CD4-positive, alpha-beta T cell treated with Interleukin-21 for 1 hour (primary cell): ENCODE measurements around the gene HBS1L.

ENCODE experiments used
- DNase-seq: peaks from one replicate; pipeline ENCODE4 v3.0.0-alpha.2; 2020

The HBS1L gene

DNA sequence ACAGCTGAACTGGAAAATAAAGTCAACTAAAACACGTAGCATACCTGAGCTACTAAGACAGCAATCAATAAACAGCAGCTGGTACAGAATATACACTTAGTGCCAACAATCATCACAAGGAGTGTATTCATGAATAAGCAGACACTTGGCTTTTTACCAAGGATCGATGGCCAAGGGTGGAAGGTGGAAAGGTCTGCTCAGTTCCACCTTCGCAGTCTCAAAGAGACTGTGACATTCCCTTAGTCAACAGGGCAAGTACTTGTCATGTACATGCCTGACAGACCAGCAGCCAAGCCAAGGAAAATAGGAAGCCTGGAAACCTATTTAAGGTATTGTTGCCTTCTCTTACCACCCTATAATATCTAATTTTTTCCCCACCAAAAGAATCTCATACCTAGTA, 21.4 kb downstream of the HBS1L start:
- no peak for DNase-seq

DNA sequence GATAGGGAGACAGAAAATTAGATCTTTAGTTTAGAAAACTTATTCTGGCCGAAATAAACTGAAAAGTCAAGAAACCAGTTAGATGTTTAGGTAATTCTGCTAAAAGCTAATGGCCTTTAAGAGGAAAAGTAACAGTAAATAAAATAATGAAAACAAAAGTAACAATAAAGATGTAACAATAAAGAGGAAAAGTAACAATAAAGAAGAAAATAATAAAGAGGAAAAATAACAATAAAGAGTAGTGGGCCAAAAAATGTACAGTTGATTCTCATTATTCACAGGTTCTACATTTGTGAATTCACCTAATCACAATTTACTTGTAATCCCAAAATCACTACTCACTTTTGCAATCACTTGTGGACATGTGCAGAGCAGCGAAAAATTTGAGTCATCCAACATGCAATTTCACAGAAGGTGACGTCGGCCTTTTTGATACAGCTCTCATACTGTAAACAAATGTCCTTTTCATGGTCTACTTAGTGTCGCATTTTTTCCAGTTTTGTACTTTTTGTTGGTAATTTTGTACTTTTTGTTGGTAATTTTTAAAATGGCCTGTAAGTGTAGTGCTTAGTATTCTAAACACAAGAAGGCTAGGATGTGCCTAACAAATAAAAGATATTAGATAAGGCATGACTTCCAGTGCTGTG, 24.0 kb downstream of the HBS1L start:
- DNase-seq, result no peak

DNA sequence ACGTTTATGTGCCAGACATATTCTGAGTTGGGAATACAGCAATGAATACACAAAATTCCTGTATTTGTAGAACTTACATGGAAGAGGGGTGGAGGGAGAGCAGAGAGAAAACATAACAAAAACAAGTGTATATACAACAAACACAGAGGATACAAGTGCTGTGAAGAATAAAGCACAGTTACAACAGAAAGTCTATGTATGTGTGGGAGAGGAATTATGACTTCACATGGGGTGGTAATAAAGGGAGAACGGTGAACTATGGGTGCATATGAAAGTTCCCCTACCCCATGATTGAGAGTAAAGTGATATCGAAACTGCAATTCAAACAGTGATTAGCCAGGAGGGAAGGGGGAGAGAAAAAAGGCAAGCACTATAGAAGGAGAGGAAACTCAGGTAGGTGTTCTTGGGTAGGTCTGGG, 24.6 kb downstream of the HBS1L start:
- peak; percentile 47 for DNase-seq

DNA sequence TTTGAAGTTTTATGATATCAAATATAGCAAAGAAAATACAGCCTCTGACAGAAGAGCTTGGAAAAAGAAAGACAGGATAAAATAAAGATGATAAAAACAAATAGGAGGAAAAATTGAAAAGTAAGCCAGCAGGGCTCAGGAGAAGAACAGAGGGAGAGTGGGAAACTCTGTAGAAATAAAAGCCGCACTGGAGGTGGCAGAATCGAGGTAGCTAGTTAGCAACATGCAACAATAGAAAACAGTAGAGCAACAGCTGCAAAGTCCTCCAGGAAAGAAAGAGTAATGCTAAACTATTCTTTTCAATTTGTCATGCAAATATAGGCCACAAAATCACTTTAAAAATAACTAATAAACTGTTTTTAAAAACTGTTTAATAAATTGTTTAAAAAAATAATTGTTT, 28.8 kb downstream of the HBS1L start:
- DNase-seq, result no peak

DNA sequence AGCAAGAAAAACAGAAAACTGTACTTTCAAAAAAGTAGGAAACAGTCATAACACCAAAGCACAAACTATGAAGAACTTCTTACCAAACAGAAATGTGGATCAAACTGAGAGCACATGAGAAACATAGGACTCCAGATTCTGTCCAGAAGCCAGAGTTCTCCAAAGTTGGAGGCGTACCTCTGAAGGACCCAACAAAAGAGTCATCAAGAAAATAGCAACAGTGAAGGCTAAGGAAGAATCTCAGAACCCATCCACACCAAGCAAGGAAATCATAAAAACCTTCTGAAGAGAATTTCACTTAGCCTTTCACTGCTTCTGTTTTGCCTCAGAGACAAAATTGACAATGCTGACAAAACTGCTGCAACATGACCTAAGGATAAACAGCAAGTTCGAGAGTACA, 29.4 kb downstream of the HBS1L start:
- no peak for DNase-seq

DNA sequence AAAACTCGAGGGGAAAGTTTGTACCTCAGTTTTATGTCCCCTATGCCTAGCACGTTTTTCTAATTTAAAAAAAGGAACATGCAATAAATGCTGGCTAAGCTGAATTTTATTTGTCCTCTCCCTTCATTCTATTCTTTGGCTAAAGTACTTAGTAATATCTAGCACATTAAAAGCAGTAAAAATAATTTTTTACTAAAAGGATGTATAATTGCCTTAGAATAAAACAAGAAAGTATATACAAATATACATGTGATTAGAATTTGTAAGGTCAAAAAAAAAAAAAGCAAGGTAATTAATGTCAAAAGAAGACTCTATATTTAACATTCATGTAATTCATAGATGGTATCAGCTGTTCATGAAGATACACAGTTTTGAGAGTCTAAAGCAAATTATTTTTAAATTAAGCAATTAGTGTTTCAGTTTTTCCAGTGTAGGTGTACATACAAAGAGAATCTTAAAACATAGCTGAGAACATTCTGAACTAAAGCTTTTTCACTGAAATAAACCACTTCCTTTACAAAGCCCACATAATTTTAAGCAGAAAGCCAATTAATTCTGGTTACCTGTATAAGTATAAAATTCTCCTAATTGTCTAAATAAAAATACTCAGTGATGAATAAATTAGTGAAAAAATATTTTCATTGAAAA, 32.4 kb downstream of the HBS1L start:
- peak; percentile 10 for DNase-seq

DNA sequence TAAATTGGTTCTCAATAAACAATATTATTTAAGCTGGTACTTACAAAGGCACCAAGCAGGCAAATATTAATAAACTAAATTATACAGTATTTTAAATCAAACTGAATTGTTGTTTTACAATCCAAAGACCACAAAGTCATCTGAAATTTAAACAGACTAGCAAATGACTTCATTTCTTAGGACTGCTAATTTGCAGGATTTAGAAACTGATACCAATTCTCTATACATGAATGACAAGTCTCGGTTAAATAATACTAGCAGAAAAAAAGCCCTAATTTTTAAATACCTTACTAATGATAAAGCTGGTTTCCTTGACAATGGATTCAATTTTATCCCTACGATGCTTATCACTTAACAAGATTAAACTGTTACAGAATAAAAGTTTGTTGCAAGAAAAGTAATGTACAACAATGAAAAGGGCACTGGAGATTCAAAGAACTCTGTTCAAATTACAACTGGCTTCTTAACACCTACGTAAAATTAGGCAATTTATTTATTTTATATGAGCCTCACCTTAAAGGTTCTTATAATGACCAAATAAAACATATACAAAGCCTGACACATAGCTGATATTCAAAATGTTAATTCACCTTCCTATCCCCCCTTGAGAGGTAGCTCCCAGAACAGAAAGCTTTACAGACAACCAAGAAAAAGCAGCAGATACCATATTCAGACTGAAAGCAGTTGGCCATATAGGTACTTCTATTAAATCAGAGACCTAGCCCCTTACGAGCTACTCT, 33.1 kb downstream of the HBS1L start:
- DNase-seq, result no peak

DNA sequence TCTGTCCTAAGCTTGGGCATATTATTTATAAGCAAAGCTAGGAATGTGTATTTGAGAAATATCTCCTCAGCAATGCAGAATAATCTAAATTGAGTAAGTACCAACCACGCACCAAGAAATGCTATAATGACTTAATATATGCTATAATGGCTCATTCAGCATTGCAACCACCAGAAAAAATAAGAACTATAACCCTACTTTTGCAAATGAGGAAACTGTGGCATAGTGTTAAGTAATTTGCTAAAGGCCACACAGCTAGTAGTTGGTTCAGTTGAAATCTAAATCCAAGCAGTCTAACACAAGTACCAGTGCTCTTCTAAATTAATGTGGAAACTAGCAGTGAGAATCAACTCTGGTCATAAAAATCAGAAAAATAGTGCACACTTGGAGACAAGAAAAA, 35.7 kb downstream of the HBS1L start:
- DNase-seq, result no peak

DNA sequence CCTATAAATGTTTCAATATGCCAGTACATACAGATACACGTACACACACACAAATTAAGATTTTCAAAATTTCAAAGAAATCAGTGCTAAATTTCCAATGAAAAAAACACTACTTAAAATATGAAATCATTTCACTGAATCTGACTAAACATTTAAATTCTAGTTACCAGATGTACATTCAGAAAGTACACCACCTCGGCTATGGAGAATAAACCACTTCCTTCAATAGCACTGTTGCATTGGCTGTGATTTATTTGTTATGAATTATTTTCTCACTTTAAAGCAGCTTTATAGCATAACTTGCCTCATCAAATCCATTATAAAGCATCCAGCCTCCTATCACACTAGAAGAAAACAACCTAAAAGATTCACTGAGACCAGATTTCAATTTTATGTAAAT, 36.6 kb downstream of the HBS1L start:
- DNase-seq, result no peak

DNA sequence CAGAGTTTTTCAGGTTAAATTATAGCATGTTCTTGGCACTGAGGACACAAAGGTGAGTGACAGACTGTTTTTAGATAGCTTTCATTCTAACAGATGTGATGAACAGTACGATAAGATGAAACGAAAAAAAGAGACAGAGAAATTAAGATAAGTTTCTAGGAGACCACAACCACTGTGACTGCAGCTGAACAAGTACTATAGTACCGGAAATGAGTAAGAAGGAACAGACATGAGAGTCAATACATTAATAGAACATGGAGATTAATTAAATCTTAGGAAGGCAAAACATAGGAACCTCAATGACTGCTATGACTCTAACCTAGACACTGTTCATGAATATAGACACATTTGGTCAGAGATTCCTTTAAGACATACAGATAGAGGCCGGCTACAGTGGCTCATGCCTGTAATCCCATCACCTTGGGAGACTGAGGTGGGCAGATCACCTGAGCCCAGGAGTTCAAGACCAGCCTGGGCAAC, 40.2 kb downstream of the HBS1L start:
- DNase-seq, result peak; percentile 48

DNA sequence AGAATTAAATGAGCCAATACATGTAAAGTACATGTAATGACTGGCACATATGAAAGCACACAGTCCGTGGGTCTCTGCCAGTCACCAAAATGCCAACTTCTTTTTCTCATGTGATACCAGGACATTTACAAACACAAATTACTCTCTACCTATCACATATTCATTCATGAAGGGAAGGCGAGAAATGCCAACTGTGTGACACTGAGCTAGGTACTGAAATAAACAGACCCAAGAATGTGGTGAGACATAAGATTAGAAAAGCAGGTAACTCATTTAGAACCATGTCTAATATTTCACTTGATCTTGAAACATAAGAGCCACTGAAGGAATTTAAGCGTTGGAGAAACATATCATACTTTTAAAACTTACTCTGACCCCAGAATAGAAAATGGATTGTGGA, 41.4 kb downstream of the HBS1L start:
- DNase-seq, result no peak

DNA sequence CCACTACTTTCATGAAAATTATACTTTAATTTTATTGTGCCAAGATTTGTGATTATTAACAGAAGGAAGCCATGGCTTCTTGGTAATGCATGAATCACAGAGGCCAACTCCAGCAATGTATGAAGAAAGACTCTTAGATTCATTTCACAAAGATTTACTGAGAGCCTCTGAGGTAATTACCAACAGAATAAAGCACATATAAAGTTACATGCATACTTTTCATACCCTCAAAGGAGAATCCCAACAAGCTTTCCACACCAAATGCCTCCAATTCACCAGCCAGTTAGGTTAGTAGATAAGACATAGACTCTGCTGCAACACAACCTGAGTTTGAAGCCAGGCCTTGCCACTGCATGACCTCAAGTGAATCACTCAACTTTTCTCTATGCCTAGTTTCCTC, 41.9 kb downstream of the HBS1L start:
- no peak for DNase-seq

DNA sequence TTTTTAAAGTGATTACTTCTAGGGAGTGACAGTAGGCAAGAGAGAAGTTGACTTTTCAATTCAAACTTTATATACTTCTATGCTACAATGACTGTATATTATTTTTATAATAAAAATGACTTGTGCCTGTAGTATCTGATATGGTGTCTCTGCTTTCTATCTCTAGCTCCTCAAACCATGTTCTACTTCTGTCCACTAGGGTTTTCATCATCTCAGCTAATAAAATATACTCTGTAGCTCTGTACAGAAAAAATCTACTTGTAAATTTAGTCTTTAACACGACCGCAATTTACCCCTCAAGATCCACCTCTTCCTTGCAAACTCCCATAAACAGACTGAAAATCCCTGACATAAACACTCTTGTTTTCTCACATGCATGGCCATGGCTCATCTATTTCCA, 42.3 kb downstream of the HBS1L start:
- no peak for DNase-seq

DNA sequence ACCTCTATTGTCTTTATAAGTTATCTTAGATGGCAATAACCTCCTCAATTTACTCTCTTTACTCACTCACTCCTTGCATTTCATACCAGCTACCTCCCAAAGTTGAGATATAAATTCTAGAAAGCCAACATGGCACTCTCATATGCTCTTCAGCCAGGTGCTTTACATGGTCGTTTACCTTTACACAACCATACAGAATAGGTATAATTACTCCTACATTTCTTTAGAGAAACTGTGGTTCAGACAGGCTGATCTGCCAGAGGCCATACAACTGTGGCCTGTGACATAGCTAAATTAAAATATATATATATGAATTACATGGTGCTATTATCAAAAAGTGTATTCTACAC, 45.7 kb downstream of the HBS1L start:
- DNase-seq, result no peak

DNA sequence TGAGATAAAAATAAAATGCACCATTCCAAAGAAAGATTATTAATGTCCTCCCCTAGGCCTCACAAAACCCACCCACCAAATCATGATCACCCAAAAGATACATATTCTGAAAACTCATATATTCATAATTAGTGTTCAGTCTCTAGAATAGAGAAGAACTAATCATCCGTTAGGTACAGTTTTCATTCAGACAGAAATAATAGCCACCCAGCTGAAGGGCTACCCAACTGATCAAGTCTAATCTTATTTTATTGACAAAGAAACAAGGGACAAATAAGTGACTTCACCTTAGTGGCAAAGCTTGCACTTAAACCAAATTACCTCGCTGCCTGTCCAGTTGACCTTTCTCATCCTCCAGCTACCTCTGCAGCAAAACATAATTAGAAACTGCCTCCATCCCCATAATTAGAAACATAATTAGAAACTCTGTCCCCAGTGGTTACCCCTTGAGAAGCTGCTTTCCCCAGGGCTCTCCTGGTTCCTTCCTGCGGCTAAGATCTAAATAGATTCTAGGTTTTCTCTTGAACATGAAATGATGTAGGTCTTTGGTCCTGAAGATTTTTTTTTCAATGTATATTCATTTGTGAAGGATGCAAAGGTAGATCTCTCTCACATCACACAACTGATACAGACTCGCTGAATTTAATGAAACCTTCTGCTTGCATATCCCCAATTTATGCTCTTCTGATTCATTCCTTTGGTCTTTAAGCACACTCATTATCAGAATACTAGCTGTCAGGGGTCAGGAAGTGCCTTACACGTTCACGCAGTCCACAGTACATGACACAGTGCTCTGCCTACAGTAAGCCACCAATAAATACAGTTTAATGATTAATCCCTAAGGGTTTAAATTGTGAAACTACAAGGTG, 46.3 kb downstream of the HBS1L start:
- no peak for DNase-seq

DNA sequence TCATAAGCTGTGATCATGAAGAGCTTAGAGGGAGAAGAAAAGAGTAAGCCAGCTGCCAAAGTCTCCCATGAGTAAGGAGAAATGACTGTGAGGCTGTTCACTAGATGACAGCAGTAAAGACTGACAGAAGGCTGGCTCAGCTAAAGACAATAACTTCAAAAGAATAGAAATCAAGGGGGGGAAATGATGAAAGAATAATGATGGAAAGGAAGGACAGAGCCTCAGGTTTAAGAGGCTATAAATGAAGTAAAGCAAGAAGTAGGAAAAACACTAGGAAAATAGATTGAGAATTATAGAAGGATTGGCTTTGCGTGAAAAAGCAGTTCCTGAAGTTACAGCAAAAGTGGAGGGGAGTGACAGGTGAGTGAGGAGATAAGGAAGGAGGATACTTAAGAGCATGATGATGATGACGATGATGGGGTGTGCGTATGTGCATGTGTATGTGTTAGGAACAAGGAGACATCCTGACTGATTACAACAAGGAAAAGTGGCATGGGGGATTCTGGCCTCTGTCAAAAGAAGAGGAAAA, 48.2 kb downstream of the HBS1L start:
- no peak for DNase-seq

DNA sequence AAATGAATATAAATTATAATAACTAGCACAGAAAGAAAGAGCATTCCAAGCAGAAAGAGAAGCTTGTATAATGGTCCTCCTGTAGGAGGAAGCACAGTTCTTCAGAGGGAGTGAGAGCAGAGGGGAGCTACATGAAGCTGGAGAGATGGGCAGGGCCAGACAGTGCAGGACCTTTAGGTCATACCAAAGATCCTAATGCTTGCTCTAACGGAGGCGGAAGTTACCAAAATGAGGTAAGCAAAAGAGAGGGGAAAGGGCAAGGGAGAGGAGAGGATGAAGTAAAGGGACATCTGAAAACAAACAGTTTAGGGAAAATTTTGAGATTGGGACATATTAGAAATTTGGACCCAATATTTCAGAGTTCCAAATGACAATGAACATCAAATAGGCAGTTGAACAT, 50.2 kb downstream of the HBS1L start:
- DNase-seq, result no peak

DNA sequence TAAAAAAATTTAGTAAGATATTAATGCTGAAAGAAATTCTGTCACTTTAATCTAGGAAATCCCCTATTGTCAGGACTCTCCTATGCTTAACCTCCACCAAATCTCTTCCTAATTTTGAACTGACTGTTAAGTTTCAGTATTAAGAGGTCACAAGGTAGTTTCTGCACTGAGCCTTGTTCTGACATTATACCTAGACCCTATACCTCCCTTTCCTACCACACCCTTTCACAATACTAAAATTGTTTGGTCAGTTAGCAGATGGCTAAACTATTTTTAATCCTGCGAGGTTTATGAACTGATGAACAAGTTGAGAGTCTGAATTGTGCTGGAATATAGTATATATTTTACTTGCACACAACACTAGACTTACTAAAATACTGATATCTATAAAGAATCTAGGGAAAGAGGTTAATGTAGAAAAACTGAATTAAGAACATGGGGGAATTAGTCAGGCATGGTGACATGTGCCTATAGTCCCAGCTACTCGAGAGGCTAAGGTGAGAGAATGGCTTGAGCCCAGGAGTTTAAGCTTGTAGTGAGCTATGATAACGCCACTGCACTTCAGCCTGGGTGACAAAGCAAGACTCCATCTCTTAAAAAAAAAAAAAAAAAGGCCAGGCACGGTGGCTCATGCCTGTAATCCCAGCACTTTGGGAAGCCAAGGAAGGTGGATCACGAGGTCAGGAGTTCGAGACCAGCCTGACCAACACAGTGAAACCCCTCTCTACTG, 51.5 kb downstream of the HBS1L start:
- no peak for DNase-seq

DNA sequence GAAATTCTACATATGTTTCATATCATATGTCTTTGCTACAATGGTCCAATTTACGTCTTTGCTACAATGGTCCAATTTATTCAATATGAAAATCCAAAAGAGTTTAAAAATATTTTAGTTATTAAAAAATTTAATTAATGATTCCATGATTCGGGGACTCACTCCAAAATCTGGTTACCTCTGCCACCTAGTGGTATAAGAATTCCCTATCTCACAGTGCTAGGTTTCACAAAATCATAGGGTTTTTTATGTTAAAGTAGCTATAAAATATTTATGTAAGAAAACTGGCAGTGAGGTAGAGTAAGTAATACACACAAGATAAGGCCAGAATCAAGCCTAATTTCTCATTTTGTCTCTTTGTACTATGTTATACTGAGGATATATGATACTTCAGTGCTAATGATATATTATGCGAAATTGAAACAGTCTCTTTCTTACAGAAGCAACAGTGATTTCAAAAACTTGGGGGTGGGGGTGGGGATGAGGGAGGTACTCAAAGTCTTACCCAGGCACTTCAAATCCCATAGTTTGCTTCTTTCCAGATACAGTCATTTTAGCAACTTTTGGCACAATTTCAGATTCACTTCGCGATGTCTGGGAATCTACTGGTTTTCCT, 52.3 kb downstream of the HBS1L start:
- peak; percentile 42 for DNase-seq

DNA sequence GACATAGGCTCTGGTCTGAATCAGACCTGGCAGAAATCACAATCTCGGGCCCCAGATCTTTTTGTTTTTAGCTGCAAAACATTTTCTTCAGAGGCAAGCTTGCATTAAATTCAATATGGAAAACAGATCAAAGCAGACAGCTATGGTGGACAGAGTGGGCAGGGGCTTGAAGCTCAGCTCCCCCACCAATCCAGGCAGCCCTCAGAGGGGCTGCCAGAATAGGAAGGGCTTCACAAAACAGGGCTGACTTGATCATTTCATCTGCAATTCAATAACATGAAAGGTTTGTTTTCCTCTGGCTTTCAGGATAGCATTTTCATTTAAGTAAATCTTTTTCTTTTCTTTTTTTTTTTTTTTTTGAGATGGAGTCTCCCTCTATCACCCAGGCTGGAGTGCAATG, 55.5 kb downstream of the HBS1L start:
- DNase-seq, result no peak

DNA sequence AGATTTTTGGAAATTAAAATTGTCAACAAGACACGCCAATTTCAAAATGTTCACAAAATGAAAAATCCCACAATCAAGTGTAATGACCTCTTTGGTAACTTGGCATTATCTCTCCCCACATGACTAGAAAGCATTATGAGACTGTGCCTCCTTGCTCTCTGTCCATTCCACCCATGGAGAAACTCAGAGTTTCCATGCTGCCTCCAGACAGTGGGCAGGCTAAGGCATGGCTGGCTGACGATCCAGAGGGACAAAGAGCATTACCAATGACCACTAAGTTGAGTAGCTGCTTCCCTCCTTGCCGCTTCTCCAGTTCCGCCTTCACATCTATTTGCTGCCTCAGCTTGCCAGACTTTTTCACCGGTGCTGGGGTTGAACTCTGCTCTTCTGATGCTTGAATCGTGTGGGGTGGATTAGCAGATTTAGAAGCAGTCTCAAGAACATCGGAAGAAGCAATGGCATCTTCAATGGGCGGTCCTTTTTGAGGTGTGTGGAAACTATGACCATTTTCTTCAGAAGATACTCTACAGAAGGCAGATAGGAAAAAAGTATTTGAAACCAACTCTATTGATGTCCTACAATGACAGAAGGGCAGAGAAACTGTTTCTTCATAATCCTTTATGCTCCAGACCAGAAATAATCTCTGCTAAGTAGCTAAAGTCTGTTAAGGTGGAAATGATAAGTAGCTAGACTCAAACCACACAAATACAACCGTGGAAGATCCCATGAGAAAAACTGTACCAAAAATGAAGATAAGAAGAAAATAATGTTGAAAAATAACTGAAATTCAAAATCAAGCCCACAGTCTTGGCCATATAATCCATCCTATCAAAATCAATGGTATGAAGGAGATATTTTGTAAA, 57.3 kb downstream of the HBS1L start:
- DNase-seq, result no peak
